Amniotic stem cell (primary cell): ENCODE measurements around the gene DDX39B.

Experiments
- DNase-seq: peaks from one replicate; lab custom pipeline; 2025; lab: John Stamatoyannopoulos, UW

The DDX39B gene

GRCh38 chr6:31547727-31548543 lies 6.1 kb upstream of the DDX39B start:
- no peak for DNase-seq

DNA sequence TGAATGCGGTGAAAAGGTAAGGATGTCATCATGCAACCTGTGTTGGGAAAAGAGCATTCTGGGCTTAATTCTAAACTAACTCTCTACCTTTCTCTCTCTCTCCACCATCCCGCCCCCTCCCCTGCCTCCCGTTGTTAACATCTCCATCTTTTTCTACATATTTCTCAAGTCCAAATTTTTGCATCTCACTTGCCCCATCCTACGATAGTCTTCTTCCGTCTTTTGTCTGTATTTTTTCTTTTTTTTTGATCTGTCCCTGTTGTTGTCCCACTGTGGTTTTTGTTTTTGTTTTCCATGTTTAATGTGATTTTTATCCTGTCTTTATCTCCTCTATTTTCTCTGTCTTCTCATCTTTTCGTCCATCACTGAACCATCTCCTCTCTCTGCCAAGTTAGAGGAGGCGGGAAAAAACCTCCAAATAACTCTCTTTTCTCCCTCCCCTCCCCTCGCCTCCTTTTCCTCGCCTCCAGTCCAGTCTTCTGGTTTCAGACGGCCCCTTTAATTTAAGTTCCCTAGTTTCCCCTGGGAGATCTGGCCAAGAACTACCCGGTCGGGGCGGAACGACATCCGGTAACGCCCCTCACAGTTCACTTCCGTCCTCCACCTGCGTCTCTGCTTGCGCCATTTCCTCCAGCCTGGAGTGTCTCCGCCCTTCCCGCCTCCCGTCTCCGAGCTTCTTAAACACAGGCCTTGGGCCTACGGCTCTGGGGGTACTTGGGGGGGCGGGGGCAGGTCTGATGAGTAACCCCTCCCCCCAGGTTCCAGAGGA lies 5.3 kb upstream of the DDX39B start, which contains the start of gene NFKBIL1:
TSS of gene NFKBIL1 (plus strand) at position 651 of the 769 bp plus-strand sequence. CDS start at position 738, 87 bp downstream.
- DNase-seq, result peak; percentile 97

DNA sequence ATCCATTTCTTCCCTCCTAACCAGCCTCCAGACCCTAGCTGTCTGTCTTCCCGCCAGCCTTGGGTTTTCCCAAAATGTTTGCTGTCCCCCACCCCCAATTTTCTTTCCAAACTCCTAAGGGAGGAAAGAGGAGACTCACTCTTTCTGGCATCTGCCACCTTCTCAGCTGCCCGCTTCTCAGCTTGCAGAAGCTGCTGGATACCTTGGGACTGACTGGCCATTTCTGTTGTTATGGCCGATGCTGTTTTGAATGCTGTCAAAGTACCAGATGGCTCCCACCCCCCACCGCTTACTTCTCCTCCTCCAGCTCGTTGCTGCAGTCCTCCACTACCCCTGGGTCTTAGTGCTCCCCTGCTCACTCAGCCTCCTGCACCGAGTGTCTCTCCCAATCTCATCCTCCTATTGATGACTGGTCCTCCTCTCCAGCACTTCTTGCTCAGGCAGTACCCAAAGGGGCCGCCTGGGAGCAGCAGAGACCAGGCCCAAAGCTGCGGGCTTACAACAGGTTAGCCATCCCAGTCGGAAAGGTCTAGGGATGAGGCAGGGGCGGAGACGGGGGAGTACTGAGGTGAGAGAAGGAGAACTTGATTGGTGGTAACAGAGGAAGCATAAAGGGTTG lies 4.6 kb upstream of the DDX39B start, which contains the start of gene ATP6V1G2:
TSS of gene ATP6V1G2 (minus strand) at position 270 of the 619 bp plus-strand sequence. CDS start at position 221, 49 bp downstream.
- DNase-seq, result peak; percentile 80

- DNase-seq, result no peak
Observed at GRCh38 chr6:31545291-31545690, 3.5 kb upstream of the DDX39B start.

GRCh38 chr6:31544676-31545075 lies 2.9 kb upstream of the DDX39B start:
- DNase-seq, result no peak

DNA sequence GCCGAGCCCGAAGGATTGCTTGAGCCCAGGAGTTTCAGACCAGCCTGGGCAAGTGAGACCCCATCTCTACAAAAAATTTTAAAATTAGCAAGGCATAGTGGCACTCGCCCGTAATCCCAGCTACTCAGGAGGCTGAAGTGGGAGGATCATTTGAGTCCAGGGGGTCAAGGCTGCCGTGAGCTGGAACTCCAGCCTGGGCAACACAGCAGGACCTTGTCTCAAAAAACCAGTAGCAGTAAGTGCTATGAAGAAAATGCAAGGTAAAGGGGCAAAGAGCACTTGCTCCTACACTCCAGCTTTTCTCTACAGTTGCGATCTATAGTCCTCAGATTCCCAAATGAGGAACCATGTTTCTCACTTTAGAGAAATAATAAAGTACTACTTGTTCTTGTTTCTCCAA lies 1.8 kb upstream of the DDX39B start:
- DNase-seq, result no peak

- DNase-seq, result no peak
Observed at GRCh38 chr6:31541059-31541657, 645 bp downstream of the DDX39B start.

- no peak for DNase-seq
Observed at GRCh38 chr6:31540640-31541039, 1.2 kb downstream of the DDX39B start.

- no peak for DNase-seq
Observed at GRCh38 chr6:31538805-31539400, 2.9 kb downstream of the DDX39B start.

GRCh38 chr6:31535538-31536324 lies 6.1 kb downstream of the DDX39B start:
- no peak for DNase-seq

- no peak for DNase-seq
Observed at GRCh38 chr6:31534521-31535040, 7.2 kb downstream of the DDX39B start.

DNA sequence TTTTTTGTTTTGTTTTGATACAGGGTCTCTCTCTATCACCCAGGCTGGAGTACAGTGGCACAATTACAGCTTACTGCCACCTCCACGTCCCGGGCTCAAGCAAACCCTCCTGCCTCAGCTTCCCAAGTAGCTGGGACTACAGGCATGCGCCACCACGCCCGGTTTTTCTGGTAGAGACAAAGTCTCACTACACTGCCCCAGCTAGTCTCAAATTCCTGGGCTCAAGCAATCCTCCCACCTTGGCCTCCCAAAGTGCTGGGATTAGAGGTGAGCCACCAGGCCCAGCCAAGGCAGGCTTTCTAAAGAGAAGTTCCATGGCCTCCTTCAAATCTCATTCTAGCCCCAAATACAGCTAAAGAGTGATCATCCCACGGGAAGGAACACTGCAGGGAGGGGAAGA lies 7.8 kb downstream of the DDX39B start:
- no peak for DNase-seq

DNA sequence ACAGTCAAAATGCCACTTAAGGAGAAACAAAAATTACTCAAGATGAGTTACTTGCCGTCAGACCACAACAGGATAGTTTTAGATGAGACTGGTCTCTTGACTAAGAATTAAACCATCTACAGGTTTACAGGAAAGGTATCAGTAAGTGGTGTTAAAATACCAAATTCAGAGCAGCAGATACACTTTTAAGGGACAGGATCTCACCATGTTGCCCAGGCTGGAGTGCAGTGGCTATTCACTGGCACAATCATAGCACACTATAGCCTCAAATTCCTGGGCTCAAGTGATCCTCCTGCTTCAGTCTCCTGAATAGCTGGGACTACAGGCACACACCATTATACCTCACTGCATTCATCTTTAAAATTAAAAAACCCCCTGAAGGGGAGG lies 8.4 kb downstream of the DDX39B start:
- no peak for DNase-seq

DNA sequence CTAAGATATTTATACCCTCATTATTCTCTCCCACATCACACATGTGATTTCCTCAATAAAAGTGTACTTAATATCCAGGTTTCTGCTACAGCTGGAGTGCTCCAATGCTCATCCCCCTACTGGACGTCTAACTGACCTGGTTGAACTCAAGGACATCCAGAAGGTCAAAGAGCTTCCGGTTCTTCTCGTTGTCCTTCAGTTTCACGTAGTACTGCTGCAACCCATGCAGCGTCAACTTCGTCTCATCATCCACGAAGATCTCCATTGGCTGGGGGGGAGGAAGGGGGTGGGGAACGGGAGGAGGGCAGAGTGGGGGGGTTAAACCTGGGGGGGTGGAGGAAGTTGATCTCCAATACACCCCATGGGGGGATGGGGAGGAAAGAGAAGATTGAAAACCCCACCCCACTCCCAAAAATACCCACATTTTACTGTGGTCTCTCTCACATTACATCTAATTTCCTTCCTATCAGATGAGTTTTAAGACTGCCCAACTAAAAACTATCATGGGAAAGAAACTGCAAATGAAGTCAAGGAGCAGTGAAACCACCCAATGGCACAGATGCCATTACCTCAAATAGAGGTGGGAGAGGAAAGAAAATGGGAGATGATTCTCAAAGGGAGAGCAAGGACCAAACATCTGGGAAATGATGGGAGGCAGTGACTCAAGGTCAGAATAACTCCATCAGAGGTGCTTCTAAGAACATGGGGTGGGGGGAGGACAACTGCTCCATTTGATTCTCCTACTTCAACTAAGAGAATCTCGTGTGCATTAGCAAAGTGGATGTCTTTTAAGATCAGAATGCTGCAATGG lies 9.0 kb downstream of the DDX39B start:
- DNase-seq, result no peak

GRCh38 chr6:31531771-31532643 lies 9.8 kb downstream of the DDX39B start:
- no peak for DNase-seq

- DNase-seq, result no peak
Observed at GRCh38 chr6:31531162-31531561, 10.6 kb downstream of the DDX39B start.

GRCh38 chr6:31530659-31531058 lies 11.1 kb downstream of the DDX39B start:
- DNase-seq, result no peak

DNA sequence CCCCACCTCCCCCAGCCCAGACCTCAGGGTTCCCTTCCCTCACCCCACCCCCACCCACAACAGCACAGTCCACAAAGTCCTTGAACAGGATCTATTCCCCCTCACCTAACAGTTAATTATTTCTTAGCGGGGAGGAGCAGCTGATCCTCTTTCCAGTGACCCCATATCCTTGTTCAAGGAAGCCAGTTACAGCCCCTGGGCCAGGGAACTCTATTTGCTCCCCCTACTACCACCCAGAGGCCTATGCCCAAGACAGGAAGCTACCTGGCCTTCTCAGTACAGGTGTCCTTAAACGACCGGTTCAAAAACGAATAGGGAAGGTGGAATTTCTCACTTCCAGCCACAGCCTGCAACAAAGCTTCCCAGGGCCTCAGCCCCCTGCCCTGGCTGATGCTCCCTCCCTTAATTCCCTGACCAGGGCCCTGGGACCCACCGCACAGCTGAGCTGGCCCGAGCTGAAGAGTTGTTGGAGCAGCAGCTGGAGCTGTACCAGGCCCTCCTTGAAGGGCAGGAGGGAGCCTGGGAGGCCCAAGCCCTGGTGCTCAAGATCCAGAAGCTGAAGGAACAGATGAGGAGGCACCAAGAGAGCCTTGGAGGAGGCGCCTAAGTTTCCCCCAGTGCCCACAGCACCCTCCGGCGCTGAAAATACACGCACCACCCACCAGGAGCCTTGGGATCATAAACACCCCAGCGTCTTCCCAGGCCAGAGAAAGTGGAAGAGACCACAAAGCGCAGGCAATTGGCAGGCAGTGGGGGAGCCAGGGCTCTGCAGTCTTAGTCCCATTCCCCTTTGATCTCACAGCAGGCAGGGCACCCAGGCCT lies 12.3 kb downstream of the DDX39B start:
- DNase-seq, result no peak
